K562 (cell line): ENCODE results near the gene PPT2. TPM values are rescaled to one million over a fixed set of nuclear protein-coding genes. Genes with fewer than 3 reads are reported as not detected.

Experiments used
- ADNP ChIP-seq: fragments of 200-800 bp; sonication (Bioruptor generic); IDR thresholded peaks from 2 replicates; pipeline ENCODE4 v1.6.1; 2016; ENCODE audit warnings: missing genetic modification characterization, missing compliant biosample characterization
- C11orf30 ChIP-seq: fragments of 450-650 bp; IDR thresholded peaks from 2 replicates; pipeline ENCODE4 v1.6.1; 2016; ENCODE audit warnings: low read depth, mild to moderate bottlenecking
- DIDO1 ChIP-seq: fragments of 450-650 bp; IDR thresholded peaks from 2 replicates; pipeline ENCODE4 v1.6.1; 2016; ENCODE audit warnings: low read depth, missing biosample characterization, missing genetic modification characterization
- ELF4 ChIP-seq: fragments of 450-650 bp; formaldehyde crosslinking; IDR thresholded peaks from 2 replicates; pipeline ENCODE4 v1.4.0; 2022; ENCODE audit warnings: missing genetic modification characterization
- ESRRB ChIP-seq: fragments of 250-450 bp; sonication (Bioruptor Pico); IDR thresholded peaks from 2 replicates; pipeline ENCODE4 v1.5.0; 2020; ENCODE audit warnings: mild to moderate bottlenecking, moderate library complexity, borderline replicate concordance
- HDAC6 ChIP-seq: IDR thresholded peaks from 2 replicates; pipeline ENCODE4 v1.6.1; 2012; ENCODE audit warnings: low read depth, mild to moderate bottlenecking, control low read depth, inconsistent platforms, low read length, moderate library complexity
- JUN ChIP-seq, 2 experiments: sonication (generic) in 1 of 2; formaldehyde crosslinking in 1 of 2; IDR thresholded peaks; 2 replicates each; pipeline versions ENCODE4 v1.6.1 to v1.8.0; 2012 to 2022; ENCODE audit warnings: borderline replicate concordance in 2 of 2, mild to moderate bottlenecking in 2 of 2, improper control_type of control experiment in 1 of 2, low read depth in 1 of 2, low read length in 1 of 2, missing genetic modification reagents in 1 of 2
- KAT7 ChIP-seq: sonication (generic); formaldehyde crosslinking; IDR thresholded peaks from 2 replicates; pipeline ENCODE4 v1.8.0; 2022; ENCODE audit warnings: missing genetic modification reagents, mild to moderate bottlenecking, borderline replicate concordance
- MAFF ChIP-seq: IDR thresholded peaks from 2 replicates; pipeline ENCODE4 v1.6.1; 2012; ENCODE audit warnings: low read length, improper control_type of control experiment
- MAFG ChIP-seq: fragments of 450-650 bp; conservative IDR thresholded peaks from 2 replicates; pipeline ENCODE4 v1.6.1; 2016; ENCODE audit warnings: missing genetic modification characterization, missing compliant biosample characterization
- MED1 ChIP-seq: sonication (generic); formaldehyde crosslinking; IDR thresholded peaks from 2 replicates; pipeline ENCODE4 v1.8.1; 2023; ENCODE audit warnings: missing genetic modification reagents, borderline replicate concordance
- PRPF4 ChIP-seq: fragments of 200-400 bp; formaldehyde crosslinking; IDR thresholded peaks from one replicate; pipeline ENCODE4 v1.6.1; 2017; ENCODE audit warnings: low read length, low read depth, mild to moderate bottlenecking; ENCODE audit not compliant: insufficient read depth, poor library complexity, severe bottlenecking
- SRSF1 ChIP-seq: fragments of 200-400 bp; formaldehyde crosslinking; IDR thresholded peaks from 2 replicates; pipeline ENCODE4 v1.6.1; 2017; ENCODE audit warnings: mild to moderate bottlenecking, low read depth, low read length, moderate library complexity
- TCFL5 ChIP-seq: fragments of 250-450 bp; sonication (Bioruptor Pico); conservative IDR thresholded peaks from 2 replicates; pipeline ENCODE4 v1.6.1; 2021; ENCODE audit warnings: mild to moderate bottlenecking, moderate library complexity, matching md5 sums
- TRIM28 ChIP-seq: fragments of 450-650 bp; IDR thresholded peaks from 2 replicates; pipeline ENCODE4 v1.6.1; 2017
- XRCC4 ChIP-seq: IDR thresholded peaks from one replicate; pipeline ENCODE4 v1.6.1; 2011; ENCODE audit not compliant: insufficient read depth, insufficient read length; ENCODE audit errors: extremely low read depth
- ZBTB7A ChIP-seq: IDR thresholded peaks from 2 replicates; pipeline ENCODE4 v1.6.1; 2011; ENCODE audit warnings: low read depth, mild to moderate bottlenecking, low read length, moderate library complexity, borderline replicate concordance; ENCODE audit not compliant: control insufficient read depth
- ZNF395 ChIP-seq: fragments of 200-800 bp; sonication (Bioruptor generic); IDR thresholded peaks from 2 replicates; pipeline ENCODE4 v1.6.1; 2017; ENCODE audit warnings: missing genetic modification characterization, missing compliant biosample characterization
- ZNF408 ChIP-seq: fragments of 250-450 bp; sonication (Bioruptor Pico); IDR thresholded peaks from 2 replicates; pipeline ENCODE4 v1.4.0; 2020; ENCODE audit warnings: low read depth, mild to moderate bottlenecking, moderate library complexity
- ZNF696 ChIP-seq: fragments of 250-450 bp; sonication (Bioruptor Pico); conservative IDR thresholded peaks from 2 replicates; pipeline ENCODE4 v1.4.0; 2020; ENCODE audit warnings: mild to moderate bottlenecking, moderate library complexity
- polyA plus RNA-seq, 8 experiments: library from polyadenylated mRNA; depleted of rRNA in 4 of 8; stranded (reverse) in 5 of 8; unstranded in 3 of 8; fragments of >200 nt; fragmentation: Nextera tagmentation in 2 of 8; fragmentation: Illumina TruSeq in 1 of 8; extraction: Ambion mirVana in 2 of 8; extraction: Trizol in 1 of 8; gene quantifications; 2 replicates each; pipeline versions ENCODE4 v1.2.1 to v1.2.3, GENCODE V29; 2011 to 2014; ENCODE audit warnings: inconsistent platforms in 1 of 8, missing spikeins in 1 of 8
- total RNA-seq, 7 experiments: library from RNA; depleted of rRNA in 6 of 7; stranded (reverse); fragments of >200 nt in 6 of 7; fragmentation: Illumina TruSeq in 2 of 7; extraction: Trizol in 2 of 7; gene quantifications; 2 replicates each; pipeline versions ENCODE4 v1.2.1 to v1.2.3, GENCODE V29; 2011 to 2021; ENCODE audit warnings: low replicate concordance in 1 of 7
- TF ChIP-seq, protein P1 (sequence below): fragments of 450-650 bp; formaldehyde crosslinking; IDR thresholded peaks from 2 replicates; pipeline ENCODE4 v1.4.0; 2020; ENCODE audit warnings: mild to moderate bottlenecking, moderate library complexity
- TF ChIP-seq, protein P2 (sequence below): fragments of 450-650 bp; IDR thresholded peaks from 2 replicates; pipeline ENCODE4 v1.6.1; 2016; ENCODE audit warnings: antibody characterized with exemption
- TF ChIP-seq, protein P3 (sequence below): fragments of 250-450 bp; sonication (Bioruptor Pico); IDR thresholded peaks from 2 replicates; pipeline ENCODE4 v1.4.0; 2020

The PPT2 gene
- total and polyA plus RNA-seq, 9 of the 15 experiments (the other 6 are each of a cell fraction or from before 2014, with no cell fraction given) = 27.4 to 98.8 (median 69.9) TPM

GRCh38 chr6:32152769-32153563 lies 975 bp upstream of the PPT2 start (continued):
- TF ChIP-seq, protein P1, sequence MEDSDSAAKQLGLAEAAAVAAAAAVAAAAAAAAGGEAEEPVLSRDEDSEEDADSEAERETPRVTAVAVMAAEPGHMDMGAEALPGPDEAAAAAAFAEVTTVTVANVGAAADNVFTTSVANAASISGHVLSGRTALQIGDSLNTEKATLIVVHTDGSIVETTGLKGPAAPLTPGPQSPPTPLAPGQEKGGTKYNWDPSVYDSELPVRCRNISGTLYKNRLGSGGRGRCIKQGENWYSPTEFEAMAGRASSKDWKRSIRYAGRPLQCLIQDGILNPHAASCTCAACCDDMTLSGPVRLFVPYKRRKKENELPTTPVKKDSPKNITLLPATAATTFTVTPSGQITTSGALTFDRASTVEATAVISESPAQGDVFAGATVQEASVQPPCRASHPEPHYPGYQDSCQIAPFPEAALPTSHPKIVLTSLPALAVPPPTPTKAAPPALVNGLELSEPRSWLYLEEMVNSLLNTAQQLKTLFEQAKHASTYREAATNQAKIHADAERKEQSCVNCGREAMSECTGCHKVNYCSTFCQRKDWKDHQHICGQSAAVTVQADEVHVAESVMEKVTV (CRISPR knock-in tag) = no peak
- no peak for TF ChIP-seq DIDO1 (tag)
- TF ChIP-seq ZNF395 (CRISPR knock-in tag) = no peak
- TF ChIP-seq MAFG = peak; percentile 20; the same call in 1 of the 2 replicates
- no peak for TF ChIP-seq SRSF1
- no peak for TF ChIP-seq ADNP
- TF ChIP-seq, protein P2, sequence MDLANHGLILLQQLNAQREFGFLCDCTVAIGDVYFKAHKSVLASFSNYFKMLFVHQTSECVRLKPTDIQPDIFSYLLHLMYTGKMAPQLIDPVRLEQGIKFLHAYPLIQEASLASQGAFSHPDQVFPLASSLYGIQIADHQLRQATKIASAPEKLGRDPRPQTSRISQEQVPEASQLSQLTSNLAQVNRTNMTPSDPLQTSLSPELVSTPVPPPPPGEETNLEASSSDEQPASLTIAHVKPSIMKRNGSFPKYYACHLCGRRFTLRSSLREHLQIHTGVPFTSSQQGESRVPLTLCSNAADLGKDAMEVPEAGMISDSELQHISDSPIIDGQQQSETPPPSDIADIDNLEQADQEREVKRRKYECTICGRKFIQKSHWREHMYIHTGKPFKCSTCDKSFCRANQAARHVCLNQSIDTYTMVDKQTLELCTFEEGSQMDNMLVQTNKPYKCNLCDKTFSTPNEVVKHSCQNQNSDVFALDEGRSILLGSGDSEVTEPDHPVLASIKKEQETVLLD = no peak; the same call in 1 of the 2 replicates
- TF ChIP-seq ZNF408 = no peak
- TF ChIP-seq ZBTB7A = peak; percentile 93
- TF ChIP-seq ELF4 (CRISPR knock-in tag) = no peak
- TF ChIP-seq KAT7 (CRISPR knock-in tag) = no peak
- TF ChIP-seq XRCC4 = no peak
- TF ChIP-seq TRIM28 = no peak
- no peak for TF ChIP-seq ESRRB (CRISPR knock-in tag)
- no peak for TF ChIP-seq JUN (IDR thresholded peaks at IDR 0.05; ENCODE audit: borderline replicate concordance, low read depth, low read length)
- TF ChIP-seq JUN (CRISPR knock-in tag; IDR thresholded peaks at IDR 0.05; ENCODE audit: borderline replicate concordance) = no peak
- TF ChIP-seq, protein P3, sequence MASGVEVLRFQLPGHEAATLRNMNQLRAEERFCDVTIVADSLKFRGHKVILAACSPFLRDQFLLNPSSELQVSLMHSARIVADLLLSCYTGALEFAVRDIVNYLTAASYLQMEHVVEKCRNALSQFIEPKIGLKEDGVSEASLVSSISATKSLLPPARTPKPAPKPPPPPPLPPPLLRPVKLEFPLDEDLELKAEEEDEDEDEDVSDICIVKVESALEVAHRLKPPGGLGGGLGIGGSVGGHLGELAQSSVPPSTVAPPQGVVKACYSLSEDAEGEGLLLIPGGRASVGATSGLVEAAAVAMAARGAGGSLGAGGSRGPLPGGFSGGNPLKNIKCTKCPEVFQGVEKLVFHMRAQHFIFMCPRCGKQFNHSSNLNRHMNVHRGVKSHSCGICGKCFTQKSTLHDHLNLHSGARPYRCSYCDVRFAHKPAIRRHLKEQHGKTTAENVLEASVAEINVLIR (CRISPR knock-in tag) = no peak
- peak; percentile 57; the same call in 1 of the 2 replicates for TF ChIP-seq C11orf30
- TF ChIP-seq MAFF = no peak
- TF ChIP-seq TCFL5 (CRISPR knock-in tag) = no peak
- TF ChIP-seq ZNF696 (CRISPR knock-in tag) = no peak
- no peak for TF ChIP-seq HDAC6
- no peak for TF ChIP-seq PRPF4
- no peak for TF ChIP-seq MED1
